Activated T-helper 17 cell treated with anti-CD3 and anti-CD28 coated beads, Interleukin-2, amount 50 U/mL, for 72 hours (primary cell): ENCODE results near the gene S100A6. TPM values are rescaled to one million over a fixed set of nuclear protein-coding genes. Genes with fewer than 3 reads are reported as not detected.

ENCODE experiments used
- ATAC-seq: fragments of 150-1000 bp; cut with Tn5 transposase; replicated peaks from 2 replicates; pipeline ENCODE4 v1.10.0; 2021; ENCODE audit warnings: mild to moderate bottlenecking, moderate library complexity
- H3K27ac Mint-ChIP-seq: one replicate; pipeline ENCODE4 v1.8.0; 2022; ENCODE audit warnings: mixed read lengths
- H3K27me3 Mint-ChIP-seq: one replicate; pipeline ENCODE4 v1.8.0; 2022; ENCODE audit warnings: mixed read lengths
- H3K36me3 Mint-ChIP-seq: one replicate; pipeline ENCODE4 v1.8.0; 2022; ENCODE audit warnings: low read depth, mild to moderate bottlenecking, mixed read lengths
- H3K4me1 Mint-ChIP-seq: one replicate; pipeline ENCODE4 v1.8.0; 2022; ENCODE audit warnings: mixed read lengths
- H3K4me3 Mint-ChIP-seq: one replicate; pipeline ENCODE4 v1.8.0; 2022; ENCODE audit warnings: mild to moderate bottlenecking, mixed read lengths
- H3K9me3 Mint-ChIP-seq: one replicate; pipeline ENCODE4 v1.8.0; 2022; ENCODE audit warnings: mixed read lengths
- total RNA-seq, 2 donors: library from RNA; stranded (reverse); gene quantifications; one replicate each; pipeline ENCODE4 v1.2.3, GENCODE V29; 2022

Gene S100A6
- total RNA-seq, 2 donors from 2014 or later, result 530 to 753 TPM

GRCh38 chr1:153493343-153493960 lies 42.3 kb downstream of the S100A6 start:
- no peaks in the 10 kb centered on the region for H3K4me1 Mint-ChIP-seq
- H3K36me3 Mint-ChIP-seq, result no peaks in the 10 kb centered on the region
- H3K27ac Mint-ChIP-seq, result no peak overlapping the region
- ATAC-seq, result no peak
- peaks cover 17% of the 10 kb centered on the region for H3K27me3 Mint-ChIP-seq
- no peak overlapping the region for H3K4me3 Mint-ChIP-seq
- H3K9me3 Mint-ChIP-seq, result no peaks in the 10 kb centered on the region

- no peaks in the 10 kb centered on the region for H3K36me3 Mint-ChIP-seq
- H3K27ac Mint-ChIP-seq, result no peak overlapping the region
- H3K4me3 Mint-ChIP-seq, result no peak overlapping the region
- H3K27me3 Mint-ChIP-seq, result peaks cover 14% of the 10 kb centered on the region
- H3K9me3 Mint-ChIP-seq, result no peaks in the 10 kb centered on the region
- peak; percentile 43 for ATAC-seq
- no peaks in the 10 kb centered on the region for H3K4me1 Mint-ChIP-seq
Observed at GRCh38 chr1:153490272-153491051, 45.3 kb downstream of the S100A6 start.

GRCh38 chr1:153488731-153489130 lies 47.1 kb downstream of the S100A6 start:
- Mint-ChIP-seq H3K4me3 (no peak overlapping the region), H3K27me3 (peaks cover 27% of the 10 kb centered on the region), H3K27ac (no peak overlapping the region), H3K36me3 (no peaks in the 10 kb centered on the region), H3K4me1 (no peaks in the 10 kb centered on the region), H3K9me3 (no peaks in the 10 kb centered on the region)
- no peak for ATAC-seq

GRCh38 chr1:153487707-153488106 lies 48.1 kb downstream of the S100A6 start:
- H3K27ac Mint-ChIP-seq, result no peak overlapping the region
- H3K36me3 Mint-ChIP-seq, result no peaks in the 10 kb centered on the region
- H3K27me3 Mint-ChIP-seq, result peaks cover 31% of the 10 kb centered on the region
- ATAC-seq, result no peak
- no peaks in the 10 kb centered on the region for H3K4me1 Mint-ChIP-seq
- no peak overlapping the region for H3K4me3 Mint-ChIP-seq
- no peaks in the 10 kb centered on the region for H3K9me3 Mint-ChIP-seq

- Mint-ChIP-seq H3K27ac (no peak overlapping the region), H3K36me3 (no peaks in the 10 kb centered on the region), H3K4me3 (no peak overlapping the region), H3K4me1 (no peaks in the 10 kb centered on the region), H3K9me3 (no peaks in the 10 kb centered on the region), H3K27me3 (peaks cover 39% of the 10 kb centered on the region)
- no peak for ATAC-seq
Observed at GRCh38 chr1:153485863-153486262, 49.9 kb downstream of the S100A6 start.

Other genes with a start within 250 kb of the S100A6 start
- gene PGLYRP3, start 223.0 kb downstream of the S100A6 start, total RNA-seq, result not detected
- under 1 TPM; 0.22 to 0.26 TPM for gene PGLYRP4, start 187.2 kb downstream of the S100A6 start, total RNA-seq
- under 1 TPM in 1 of 2 donors, not detected in 1; 0.66 TPM for gene S100A9, start 178.1 kb downstream of the S100A6 start, total RNA-seq
- not detected for gene S100A12, start 160.4 kb downstream of the S100A6 start, total RNA-seq
- not detected for gene S100A8, start 144.9 kb downstream of the S100A6 start, total RNA-seq
- gene S100A7A, start 119.5 kb downstream of the S100A6 start, total RNA-seq, result not detected
- not detected for gene S100A7, start 75.3 kb downstream of the S100A6 start, total RNA-seq
- 1 to 10 TPM; 3.2 to 9.6 TPM for gene S100A5, start 4.9 kb upstream of the S100A6 start, total RNA-seq
- gene S100A4, start 9.8 kb upstream of the S100A6 start, total RNA-seq, result 1,000 to 10,000 TPM; 1,035 to 1,445 TPM
- gene S100A3, start 13.3 kb upstream of the S100A6 start, total RNA-seq, result not detected
- gene S100A2, start 29.9 kb upstream of the S100A6 start, total RNA-seq, result 10 to 100 TPM; 10.1 to 10.7 TPM
- gene S100A16, start 77.1 kb upstream of the S100A6 start, total RNA-seq, result not detected
- under 1 TPM in 1 of 2 donors, not detected in 1; 0.71 TPM for gene S100A14, start 80.3 kb upstream of the S100A6 start, total RNA-seq
- gene S100A13, start 91.5 kb upstream of the S100A6 start, total RNA-seq, result 1 to 10 TPM; 6.8 to 7.9 TPM
- not detected for gene S100A1, start 92.4 kb upstream of the S100A6 start, total RNA-seq
- 10 to 100 TPM; 70.6 to 88.6 TPM for gene CHTOP, start 98.1 kb upstream of the S100A6 start, total RNA-seq
- gene SNAPIN, start 122.7 kb upstream of the S100A6 start, total RNA-seq, result 10 to 100 TPM; 27.3 to 29.0 TPM
- gene ILF2, start 135.0 kb upstream of the S100A6 start, total RNA-seq, result 100 to 1,000 TPM; 153 to 245 TPM
- under 1 TPM in 1 of 2 donors, not detected in 1; 0.19 TPM for gene NPR1, start 142.7 kb upstream of the S100A6 start, total RNA-seq
- 100 to 1,000 TPM in 1 of 2 donors, 10 to 100 TPM in 1; 49.5 to 103 TPM for gene INTS3, start 192.1 kb upstream of the S100A6 start, total RNA-seq
- 1 to 10 TPM; 9.7 to 9.8 TPM for gene SLC27A3, start 239.4 kb upstream of the S100A6 start, total RNA-seq